Epithelial cell of prostate (primary cell): ENCODE results near the gene MAML2.

ENCODE experiments used
- DNase-seq: peaks from one replicate; pipeline ENCODE4 v3.0.0-alpha.2; 2011; ENCODE audit warnings: low read depth, low spot score
- H3K27ac ChIP-seq: fragments of 450-650 bp; 2 replicates; pipeline ENCODE4 v1.5.1; 2017; ENCODE audit warnings: mild to moderate bottlenecking

Gene MAML2

DNA sequence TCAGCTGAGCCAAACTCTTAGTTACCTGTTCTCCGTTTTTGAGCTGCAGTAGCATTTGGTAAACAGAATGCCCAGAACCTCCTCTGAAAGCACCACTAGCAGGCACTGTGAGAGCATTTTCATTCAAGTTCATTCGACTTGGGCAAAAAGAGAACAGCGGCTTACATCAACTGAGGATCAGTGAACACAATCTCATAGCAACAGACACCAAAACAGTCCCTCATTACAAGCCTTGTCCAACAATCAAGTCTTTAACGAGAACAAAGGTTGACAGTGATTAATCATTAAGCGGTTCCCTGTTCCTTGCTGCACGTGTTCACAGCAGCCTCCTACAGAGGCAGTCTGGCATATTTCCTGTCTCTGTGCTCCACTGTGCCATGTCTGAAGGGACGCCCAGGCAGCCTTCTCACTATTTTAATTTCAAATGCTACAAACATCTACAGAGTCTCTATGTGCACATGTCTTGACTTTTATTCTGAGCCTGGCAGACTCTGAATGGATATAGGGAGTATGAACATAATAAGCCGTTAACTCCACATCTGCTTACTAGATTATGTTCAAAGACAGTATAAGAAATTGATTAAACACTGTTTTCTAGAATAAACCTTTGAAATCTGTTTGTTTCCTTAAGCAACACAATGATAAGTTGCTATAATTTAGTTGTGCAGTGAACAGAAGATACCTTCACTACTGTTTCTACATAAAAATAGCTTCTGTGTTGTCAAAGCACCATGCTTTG lies 330.7 kb downstream of the MAML2 start:
- peak; percentile 49 for DNase-seq
- H3K27ac ChIP-seq: peak overlapping the region; percentile 7

DNA sequence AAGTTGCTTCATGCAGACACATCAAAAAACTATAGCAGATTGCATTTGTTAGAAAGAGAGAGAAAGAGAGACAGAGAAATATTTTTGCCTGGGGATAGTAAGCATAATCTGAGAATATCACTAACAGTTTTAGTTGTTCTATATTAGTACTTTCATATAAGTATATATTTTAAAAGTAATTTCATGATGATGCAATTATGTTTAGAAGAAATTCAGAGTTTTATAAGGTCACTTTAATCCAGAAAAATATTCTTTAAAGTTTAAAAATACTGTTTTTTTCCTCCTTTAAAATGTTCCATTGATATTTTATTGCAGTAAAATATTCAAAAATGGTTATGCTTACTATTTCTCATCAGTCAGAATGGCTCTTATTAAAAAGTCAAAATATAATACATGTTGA lies 332.3 kb downstream of the MAML2 start:
- H3K27ac ChIP-seq: no peak overlapping the region
- no peak for DNase-seq

DNA sequence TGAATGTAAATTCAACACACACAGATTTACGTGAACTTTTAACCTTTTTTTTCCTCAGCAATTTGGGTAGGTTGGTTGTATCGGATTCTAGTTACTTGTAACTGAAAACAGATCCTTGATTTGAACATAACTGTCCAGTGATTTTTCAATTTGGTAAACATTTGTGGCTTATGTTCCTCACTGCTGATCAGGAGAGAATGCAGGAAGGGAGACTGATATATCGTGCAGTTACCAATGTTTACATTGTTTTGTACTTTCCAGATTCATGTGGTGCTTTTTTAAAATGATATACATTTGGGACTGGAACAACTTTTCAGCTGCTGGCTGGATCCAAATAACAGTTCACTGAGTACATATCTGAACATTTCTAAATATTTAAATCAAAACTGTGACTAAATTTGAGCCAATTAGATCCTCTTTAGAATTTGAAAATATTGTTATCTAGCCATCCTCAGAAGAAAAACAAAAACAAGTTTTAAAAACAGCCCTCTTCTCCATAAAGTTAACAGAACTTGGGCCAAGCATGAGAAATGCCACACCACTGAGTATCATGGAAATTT lies 334.8 kb downstream of the MAML2 start:
- no peak for DNase-seq
- H3K27ac ChIP-seq: no peak overlapping the region

DNA sequence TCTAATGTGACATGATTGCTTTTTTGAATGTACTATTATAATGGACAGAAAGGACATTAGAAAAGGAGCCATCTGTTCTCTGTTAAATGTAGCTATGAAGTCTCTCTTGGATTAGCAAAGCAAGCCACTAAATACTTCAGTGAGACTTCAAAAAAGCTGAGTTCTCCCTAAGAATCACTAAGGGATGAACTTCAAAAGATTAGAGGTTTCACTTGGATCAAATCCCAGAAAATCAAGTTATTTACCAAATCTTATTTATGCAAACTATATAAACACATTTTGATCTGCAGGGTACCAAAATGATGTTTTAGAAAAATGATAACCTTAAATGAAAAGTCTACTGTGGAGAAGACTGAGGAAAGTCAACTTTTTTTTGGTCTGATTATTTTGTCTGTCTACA lies 337.0 kb downstream of the MAML2 start:
- H3K27ac ChIP-seq: no peak overlapping the region
- DNase-seq: no peak

DNA sequence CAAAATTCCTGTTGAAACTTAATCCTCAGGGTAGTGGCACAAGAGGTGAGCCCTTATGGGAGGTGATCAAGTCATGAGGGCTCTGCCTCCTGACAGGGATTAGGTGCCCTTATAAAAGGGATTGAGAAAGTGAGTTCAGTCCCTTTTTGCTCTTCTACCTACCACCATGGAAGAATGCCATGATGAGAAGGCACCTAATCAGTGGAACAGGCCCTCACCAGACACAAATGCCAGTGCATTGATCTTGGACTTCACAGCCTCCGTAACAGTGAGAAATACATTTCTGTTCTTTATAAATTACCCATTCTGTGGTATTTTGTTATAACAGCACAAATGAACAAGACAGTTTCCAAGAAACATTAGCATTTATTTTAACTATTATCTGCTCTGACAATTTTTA lies 338.1 kb downstream of the MAML2 start:
- H3K27ac ChIP-seq: no peak overlapping the region
- no peak for DNase-seq

DNA sequence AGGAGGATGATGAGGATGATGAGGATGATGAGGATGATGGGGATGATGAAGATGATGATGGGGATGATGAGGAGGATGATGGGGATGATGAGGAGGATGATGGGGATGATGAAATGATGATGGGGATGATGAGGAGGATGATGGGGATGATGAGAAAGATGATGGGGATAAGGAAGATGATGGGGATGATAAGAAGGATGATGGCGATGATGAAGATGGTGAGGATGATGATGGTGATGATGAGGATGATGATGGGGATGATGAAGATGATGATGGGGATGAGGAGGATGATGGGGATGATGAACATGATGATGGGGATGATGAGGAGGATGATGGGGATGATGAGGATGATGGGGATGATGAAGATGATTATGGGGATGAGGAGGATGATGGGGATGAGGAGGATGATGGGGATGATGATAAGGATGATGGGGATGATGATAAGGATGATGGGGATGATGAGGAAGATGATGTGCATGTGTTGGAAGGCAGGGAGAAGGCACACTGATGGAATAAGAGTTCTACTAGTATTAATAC lies 340.2 kb downstream of the MAML2 start:
- no peak for DNase-seq
- no peak overlapping the region for H3K27ac ChIP-seq

DNA sequence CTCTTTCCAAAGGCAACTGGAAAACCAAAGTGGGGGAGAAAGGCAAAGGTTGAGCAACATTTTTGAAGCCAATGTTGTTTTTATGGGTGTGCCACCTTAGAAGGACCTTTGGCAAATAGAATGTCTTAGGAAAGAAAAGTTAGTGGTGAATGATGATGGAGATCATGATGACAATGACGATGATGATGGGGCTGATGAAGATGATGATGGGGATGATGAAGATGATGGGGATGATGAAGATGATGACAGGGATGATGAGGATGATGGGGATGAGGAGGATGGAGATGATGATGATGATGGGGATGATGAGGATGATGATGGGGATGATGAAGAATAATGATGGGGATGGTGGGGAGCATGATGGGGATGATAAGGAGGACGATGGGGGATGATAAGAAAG lies 340.7 kb downstream of the MAML2 start:
- H3K27ac ChIP-seq: no peak overlapping the region

DNA sequence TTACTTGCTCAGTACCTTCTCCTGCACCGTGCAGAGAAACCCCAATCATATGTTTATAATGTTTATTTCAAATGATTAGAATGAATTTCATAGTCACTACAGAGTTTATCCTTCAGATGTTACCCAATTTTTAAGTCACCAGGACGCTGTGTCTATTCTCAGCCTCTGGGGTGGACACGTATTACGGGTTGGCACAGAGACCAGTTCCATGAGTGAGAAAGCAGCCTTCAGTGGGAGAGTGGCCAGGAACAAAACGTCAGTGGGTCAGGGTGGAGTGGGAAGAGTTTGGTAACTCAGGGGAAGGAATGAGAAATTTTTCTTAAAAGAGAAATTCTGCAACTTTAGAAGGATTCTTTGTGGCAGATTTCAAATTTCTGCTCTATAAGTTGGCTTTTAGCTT lies 342.0 kb downstream of the MAML2 start:
- no peak overlapping the region for H3K27ac ChIP-seq
- no peak for DNase-seq

More for the DNA sequence above, 340.7 kb downstream of the MAML2 start:
- no peak for DNase-seq

DNA sequence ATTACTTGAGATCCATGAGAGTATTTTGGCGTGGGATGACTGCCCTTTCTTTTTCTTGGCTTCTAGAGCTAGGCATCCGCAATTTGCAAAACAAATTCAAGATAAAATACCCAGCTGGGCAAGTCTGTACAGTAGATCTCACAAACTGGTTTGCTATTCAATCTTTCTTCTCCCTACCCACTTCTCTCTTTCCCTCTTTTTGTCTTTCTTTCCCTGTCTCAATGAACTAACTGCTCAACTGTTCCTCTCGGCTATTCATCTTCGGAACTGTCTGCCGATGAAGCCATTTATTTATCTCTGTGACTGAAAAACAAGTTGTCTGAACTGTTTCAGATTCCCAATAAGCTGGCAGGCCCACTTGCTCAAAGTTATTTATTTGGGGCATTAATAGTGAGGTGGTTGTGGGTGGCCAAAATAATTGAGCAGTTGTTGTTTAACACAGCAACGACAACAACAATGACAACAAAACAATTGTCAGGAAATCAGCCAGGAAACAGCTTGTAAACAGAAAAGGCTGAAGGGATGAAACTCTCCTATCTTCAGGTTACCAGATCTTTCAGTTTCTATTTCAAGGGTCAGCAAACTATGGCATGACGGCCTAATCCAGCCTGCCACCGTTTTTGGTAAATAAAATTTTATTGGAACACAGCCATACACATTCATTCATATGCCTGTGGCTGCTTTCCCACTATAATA lies 343.1 kb downstream of the MAML2 start:
- DNase-seq: no peak
- no peak overlapping the region for H3K27ac ChIP-seq

DNA sequence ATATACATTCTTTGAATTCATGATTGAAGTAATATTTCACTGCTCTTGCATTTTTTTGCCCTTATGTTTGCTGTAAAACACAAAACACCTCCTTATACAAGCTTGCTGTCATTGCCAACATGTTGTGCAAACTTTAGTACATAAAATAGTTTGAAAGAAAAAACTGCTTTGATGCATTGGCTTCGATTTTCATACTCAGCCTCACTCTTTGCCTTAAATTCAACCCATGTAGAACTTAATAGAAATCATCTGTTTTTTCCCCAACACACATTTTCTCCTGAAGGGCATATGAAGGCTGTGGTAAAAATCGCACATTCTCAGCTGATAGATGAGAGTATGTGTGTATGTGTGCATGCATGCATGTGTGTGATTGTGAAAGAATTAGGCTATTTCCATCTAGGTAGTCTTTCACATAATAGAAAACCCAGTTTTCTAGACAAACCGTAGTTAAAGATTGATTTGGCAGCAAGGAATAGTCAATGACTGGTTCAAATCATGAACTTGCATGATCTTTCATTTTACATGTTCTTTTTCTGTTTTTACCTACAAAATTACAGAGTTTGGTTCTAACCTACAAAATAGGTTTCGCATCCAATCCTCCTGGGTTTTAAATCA lies 346.3 kb downstream of the MAML2 start:
- DNase-seq: no peak
- H3K27ac ChIP-seq: no peak overlapping the region

DNA sequence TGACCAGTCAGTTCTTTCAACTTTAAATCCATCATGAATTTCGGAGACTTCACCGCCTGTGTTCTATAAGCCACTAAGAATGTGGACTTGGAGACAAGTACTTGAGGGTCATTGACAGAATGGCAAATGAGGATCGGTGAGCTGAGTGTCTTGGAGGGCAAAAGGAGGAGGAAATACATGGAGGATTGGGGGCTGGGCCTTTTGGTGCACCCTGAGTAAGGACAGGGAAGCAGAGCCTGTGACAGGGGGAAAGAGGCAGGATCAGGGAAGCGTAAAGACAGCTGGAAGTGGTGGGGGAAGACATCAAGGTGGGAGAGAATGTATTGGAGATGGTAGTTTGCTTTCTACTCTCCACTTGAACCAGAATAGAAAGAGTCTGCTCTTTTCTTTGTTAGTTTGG lies 348.7 kb downstream of the MAML2 start:
- no peak overlapping the region for H3K27ac ChIP-seq
- DNase-seq: no peak

DNA sequence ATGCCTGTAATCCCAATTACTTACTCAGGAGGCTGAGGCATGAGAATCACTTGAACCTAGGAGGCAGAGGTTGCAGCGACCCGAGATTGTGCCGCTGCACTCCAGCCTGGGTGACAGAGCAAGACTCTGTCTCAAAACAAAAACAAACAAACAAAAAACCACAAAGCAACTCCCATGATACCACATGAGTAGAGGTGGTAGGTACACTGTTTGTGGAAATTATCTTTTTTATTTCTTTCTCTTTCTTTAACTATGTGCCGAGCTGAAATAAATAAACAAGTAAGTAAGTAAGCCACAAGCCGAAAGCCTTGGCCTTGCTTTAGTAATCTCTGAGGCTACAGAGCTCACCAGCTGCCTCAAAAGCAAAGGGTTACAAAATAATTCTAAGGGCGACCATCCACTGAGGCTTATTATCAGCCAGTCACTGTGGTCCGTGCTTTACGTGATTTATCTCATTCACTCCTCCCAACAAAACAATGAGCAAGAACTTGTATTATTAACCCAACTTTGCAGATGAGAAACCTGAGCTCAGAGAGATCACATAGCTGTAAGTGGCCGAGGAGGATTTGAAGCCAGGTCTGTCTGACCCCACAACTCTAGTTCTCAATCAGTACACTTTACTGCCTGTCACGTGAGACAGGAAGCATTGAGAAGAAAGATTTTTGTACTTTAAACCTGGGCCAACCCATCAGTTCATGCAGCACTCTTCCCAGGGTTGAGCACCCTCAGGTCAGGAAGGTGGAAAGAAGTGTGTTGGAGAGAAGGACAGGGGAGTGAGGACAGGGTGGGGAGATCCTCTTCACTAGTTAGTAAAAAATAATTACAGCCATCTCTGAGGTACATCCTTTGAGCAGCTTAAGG lies 349.3 kb downstream of the MAML2 start:
- H3K27ac ChIP-seq: no peak overlapping the region
- no peak for DNase-seq

DNA sequence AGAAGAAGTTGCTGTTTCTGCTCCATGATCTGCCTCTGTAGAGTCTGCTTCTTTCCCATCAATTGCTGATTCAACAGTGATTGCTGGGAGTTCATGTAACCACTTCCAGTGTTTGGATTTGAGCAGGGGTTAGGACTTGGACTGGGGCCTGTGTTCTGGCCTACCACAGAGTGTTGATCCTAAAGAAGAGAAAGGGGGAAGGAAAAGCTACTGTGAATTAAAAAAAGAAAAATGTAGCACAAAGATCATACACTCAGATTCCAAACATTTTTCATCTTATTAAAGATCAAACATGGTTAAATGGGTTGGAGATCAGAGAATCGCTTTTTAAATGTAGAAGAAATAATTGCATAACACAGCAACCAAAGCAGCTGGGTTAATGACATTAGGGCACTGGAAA lies 351.4 kb downstream of the MAML2 start:
- peak overlapping the region; percentile 58 for H3K27ac ChIP-seq
- DNase-seq: no peak

DNA sequence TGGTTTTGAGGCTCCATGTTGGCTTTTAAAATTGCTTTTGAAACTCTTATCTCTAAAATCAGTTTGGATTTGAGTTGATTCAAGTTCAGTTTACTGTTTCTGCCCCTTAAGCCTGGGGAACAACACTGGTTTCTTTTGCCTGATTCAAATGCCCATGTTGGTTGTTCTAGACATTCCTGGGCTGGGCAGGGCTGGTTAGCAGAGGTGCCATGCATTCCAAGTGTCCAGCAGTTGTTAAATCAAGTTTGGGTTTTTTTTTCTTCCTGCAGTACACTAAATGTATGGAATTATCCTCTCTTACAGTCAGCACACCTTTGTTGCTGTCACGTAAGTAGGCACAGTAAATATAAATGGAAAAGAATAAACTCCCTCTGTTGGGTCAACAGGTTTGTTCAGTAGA lies 351.9 kb downstream of the MAML2 start:
- peak overlapping the region; percentile 58 for H3K27ac ChIP-seq
- DNase-seq: no peak

DNA sequence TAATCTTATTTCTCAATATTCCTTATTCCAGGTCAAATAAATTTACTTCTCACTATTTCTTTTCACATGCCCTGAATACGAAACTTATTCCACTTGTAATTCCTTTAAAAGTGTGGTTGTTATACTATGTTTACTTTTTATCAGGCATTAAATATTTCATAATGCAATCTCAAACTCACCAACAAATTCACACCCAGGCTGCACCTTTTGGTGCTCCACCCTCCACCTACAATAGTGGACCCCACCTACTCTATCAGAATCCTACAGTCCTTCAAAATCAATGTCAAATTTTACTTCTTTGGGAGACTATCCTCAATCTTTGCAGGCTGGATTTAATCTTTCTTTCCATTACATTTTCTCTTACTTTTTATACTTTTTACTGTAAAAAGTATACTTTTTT lies 353.2 kb downstream of the MAML2 start:
- no peak for DNase-seq
- H3K27ac ChIP-seq: no peak overlapping the region

DNA sequence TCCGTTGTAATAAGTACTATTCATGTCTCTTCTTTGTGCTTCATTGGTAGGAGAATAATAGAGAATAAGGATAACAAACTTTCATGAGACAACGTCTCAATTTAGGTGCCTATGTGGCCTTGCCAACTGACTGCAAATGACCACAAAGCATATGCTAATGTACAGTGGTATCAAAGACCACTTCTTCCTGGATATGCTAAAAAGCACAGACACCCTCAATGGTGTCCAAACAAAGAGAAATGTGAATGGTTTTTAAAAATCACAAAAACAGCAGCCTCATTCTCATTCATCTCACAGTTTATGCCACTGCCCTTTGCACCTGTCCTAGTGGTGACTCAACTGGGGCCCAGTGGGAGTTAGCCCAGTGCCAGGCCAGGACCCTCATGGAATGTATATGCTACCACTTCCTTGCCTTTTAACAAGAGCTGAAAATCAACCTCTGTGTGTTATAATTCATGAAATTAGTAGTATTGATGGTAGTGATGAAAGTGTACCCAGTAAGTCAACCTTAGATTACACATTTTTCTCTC lies 353.9 kb downstream of the MAML2 start:
- no peak for DNase-seq

DNA sequence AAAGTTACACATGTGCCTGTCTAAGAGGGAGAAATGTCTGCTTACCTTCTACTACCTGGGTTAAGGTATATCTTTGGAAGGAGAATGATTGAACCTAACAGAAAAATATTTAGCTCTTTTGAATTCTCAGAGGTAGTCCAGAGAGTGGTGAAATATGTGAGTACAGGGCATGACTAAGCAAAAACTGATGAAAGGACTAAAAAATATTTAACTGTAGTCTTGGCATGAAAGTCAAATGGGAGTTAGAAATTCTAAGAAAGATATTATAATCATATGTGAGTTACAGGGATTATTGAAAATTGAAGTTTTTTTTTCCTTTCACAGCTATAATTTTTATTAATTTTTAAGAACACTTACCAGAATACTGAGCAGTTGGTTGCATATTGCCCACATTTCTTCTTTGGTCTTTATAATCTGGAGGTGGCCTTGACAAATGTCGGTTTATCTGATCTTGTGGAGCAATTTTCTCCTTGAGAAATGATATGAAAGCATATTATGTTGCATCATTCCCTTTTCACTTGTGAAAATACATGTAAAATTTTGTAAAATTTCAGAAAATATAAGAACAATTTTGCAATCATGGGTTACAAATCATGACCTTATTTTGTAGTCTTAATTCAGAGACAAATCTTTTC lies 357.7 kb downstream of the MAML2 start:
- no peak overlapping the region for H3K27ac ChIP-seq
- no peak for DNase-seq

More for the DNA sequence above, 353.9 kb downstream of the MAML2 start:
- no peak overlapping the region for H3K27ac ChIP-seq

DNA sequence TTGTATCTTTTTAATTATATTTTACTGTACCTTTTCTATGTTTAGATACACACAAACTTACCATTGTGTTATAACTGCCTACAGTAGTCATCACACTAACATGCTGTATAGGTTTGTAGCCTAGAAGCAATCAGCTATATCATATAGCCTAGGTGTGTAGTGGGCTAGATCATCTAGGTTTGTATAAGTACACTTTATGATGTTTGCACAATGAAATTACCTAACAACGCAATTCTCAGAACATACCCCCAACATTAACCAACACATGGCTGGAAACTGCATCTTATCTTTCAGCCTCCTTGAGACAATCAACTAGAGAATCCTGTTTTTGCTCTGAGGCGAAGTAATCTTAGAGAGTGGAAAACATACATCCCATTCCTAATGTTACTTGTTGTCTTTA lies 358.9 kb downstream of the MAML2 start:
- DNase-seq: no peak

DNA sequence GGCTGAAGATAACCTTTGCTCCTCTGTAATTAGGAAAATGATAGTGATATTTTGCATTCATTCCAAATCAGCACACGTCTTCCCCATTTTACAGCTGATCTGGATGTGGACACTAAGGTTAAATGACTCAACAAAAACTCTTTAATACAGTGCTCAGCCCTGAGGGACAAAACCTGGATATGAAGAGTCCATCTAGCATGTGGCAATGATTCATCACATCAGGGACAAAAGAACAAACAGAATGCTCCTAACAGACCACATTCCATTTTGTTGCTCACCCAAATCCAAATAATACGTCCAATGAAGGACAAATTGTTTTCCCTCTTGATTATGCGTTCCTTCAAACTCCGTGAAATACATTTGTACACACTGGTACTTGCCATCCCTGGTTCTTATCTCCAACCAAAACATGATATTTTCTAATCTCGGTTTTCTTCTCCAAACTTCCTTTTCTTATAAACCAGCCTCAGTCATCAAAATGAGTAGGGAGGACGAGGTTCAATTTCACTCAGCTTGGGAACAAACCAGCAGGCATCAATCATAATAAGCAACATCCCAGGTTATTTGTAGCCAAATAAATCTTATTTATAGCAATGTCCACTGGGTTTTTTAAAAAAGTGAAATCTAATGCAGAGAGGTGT lies 365.3 kb downstream of the MAML2 start:
- peak; percentile 20 for DNase-seq
- peak overlapping the region; percentile 33 for H3K27ac ChIP-seq

More for the DNA sequence above, 358.9 kb downstream of the MAML2 start:
- no peak overlapping the region for H3K27ac ChIP-seq
